Measurements from ENCODE around the gene FNDC3B. TPM values are rescaled to one million over a fixed set of nuclear protein-coding genes. Genes with fewer than 3 reads are reported as not detected.

FNDC3B gene
- polyA plus RNA-seq, 2 of the 4 experiments (the other 2 are of a cell fraction): 29.5 to 33.6 TPM

DNA sequence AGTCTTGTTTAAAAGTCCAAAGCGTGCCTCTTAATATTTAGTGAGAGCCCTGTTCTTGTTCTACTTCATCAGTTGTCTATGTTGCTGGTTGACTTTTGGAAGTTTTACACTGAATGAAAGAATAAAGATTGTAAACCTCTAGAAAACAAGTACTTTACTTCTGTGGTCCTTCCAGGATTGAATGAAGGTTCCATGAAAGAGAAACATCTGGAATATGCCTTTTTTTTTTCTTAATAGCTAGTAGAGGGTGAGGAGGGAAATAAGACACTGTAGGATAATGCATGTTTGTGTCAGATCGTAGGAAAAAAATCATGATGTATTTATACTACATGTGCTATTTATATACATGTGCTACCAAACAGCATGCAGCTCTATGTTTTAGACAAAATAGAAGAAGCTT lies 205.9 kb downstream of the FNDC3B start:
- TF ChIP-seq, protein P1, sequence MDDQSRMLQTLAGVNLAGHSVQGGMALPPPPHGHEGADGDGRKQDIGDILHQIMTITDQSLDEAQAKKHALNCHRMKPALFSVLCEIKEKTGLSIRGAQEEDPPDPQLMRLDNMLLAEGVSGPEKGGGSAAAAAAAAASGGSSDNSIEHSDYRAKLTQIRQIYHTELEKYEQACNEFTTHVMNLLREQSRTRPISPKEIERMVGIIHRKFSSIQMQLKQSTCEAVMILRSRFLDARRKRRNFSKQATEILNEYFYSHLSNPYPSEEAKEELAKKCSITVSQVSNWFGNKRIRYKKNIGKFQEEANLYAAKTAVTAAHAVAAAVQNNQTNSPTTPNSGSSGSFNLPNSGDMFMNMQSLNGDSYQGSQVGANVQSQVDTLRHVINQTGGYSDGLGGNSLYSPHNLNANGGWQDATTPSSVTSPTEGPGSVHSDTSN (IDR thresholded peaks at IDR 0.05): no peak
- TF ChIP-seq, protein P2, sequence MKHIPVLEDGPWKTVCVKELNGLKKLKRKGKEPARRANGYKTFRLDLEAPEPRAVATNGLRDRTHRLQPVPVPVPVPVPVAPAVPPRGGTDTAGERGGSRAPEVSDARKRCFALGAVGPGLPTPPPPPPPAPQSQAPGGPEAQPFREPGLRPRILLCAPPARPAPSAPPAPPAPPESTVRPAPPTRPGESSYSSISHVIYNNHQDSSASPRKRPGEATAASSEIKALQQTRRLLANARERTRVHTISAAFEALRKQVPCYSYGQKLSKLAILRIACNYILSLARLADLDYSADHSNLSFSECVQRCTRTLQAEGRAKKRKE (CRISPR knock-in tag; IDR thresholded peaks at IDR 0.05; ENCODE audit: low read depth): no peak
- TF ChIP-seq JUNB (IDR thresholded peaks at IDR 0.05) (no peak), CEBPB (IDR thresholded peaks at IDR 0.05) (no peak), SMC3 (IDR thresholded peaks at IDR 0.05) (no peak), ESRRA (IDR thresholded peaks at IDR 0.05; ENCODE audit: borderline replicate concordance, low read length) (no peak), CBX2 (IDR thresholded peaks at IDR 0.05; ENCODE audit: borderline replicate concordance, low read depth) (no peak), NFE2L2 (conservative IDR thresholded peaks at IDR 0.05; ENCODE audit: low read length) (no peak), ZC3H11A (IDR thresholded peaks at IDR 0.05) (no peak), RFX5 (IDR thresholded peaks at IDR 0.05) (no peak), ZSCAN20 (CRISPR knock-in tag; IDR thresholded peaks at IDR 0.05) (no peak), HEYL (CRISPR knock-in tag; IDR thresholded peaks at IDR 0.05) (no peak)
- TF ChIP-seq, protein P3, sequence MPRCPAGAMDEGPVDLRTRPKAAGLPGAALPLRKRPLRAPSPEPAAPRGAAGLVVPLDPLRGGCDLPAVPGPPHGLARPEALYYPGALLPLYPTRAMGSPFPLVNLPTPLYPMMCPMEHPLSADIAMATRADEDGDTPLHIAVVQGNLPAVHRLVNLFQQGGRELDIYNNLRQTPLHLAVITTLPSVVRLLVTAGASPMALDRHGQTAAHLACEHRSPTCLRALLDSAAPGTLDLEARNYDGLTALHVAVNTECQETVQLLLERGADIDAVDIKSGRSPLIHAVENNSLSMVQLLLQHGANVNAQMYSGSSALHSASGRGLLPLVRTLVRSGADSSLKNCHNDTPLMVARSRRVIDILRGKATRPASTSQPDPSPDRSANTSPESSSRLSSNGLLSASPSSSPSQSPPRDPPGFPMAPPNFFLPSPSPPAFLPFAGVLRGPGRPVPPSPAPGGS (IDR thresholded peaks at IDR 0.05): no peak

DNA sequence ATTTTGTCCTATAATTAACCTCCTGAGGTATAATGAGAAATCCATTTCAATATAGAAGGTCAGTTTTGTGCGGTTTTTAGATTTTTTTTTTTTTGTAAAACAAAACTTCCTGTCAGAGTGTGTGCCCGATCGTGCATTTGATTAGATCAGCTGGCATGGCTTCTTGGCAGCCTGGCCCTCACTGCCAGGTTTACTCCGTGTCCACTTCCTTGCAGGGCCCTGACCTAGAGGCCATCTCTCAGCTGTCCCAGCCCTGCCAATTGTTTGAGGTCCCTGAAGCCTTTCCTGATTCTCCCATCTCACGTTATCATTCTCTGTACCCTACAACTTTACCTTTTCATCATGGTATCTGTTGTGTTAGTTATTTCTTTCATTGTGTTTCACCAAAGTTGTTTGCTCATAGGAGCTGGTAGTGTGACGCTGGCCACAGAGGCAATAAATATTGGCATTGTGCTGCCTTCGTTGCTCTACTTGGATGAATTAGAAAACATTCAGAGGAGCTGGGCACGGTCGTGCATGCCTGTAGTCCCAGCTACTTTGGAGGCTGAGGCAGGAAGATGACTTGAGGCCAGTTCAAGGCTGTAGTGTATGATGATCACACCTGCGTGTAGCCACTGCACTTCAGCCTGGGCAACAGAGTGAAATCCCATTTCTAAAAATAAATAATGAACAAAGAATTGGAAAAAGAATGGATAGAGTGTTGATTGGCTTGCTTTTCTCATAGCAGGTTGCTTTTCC lies 206.9 kb downstream of the FNDC3B start:
- peaks cover 15% of the 10 kb centered on the region for H3K9me3 ChIP-seq
- CTCF ChIA-PET: interaction anchor here (1.5 kb wide), 1 partner anchor 10 kb away, joined by 7 read pairs; no protein-coding TSS in a partner anchor
- ATAC-seq (0 out of 6 replicates have a peak, but pooled peaks of 1 of the 2 experiments have one; percentile 22), FAIRE-seq (no peak), DNase-seq (ENCODE audit: low read depth in 1 of 2, low spot score in 1 of 2) (no peak)
- no peak for TF ChIP-seq RNF2 (IDR thresholded peaks at IDR 0.05; ENCODE audit: borderline replicate concordance, low read depth)
- 87% methylated on average over 10 of the region's 10 CpGs for WGBS (ENCODE audit: missing lambda C conversion rate)
- H3K4me3 ChIP-seq: no peak overlapping the region
- H3K27ac ChIP-seq: no peak overlapping the region
- no peak overlapping the region for H3K4me2 ChIP-seq
- POLR2A ChIA-PET: no interaction called here
- peaks cover 51% of the 10 kb centered on the region for H3K4me1 ChIP-seq

More for the DNA sequence above, 205.9 kb downstream of the FNDC3B start:
- 85% methylated on average over 2 of the region's 2 CpGs for WGBS (ENCODE audit: missing lambda C conversion rate)
- Histone ChIP-seq H3K9me3 (peaks cover 17% of the 10 kb centered on the region), H3K27ac (no peak overlapping the region), H3K4me1 (peaks cover 50% of the 10 kb centered on the region), H3K4me3 (no peak overlapping the region), H3K4me2 (no peak overlapping the region)
- POLR2A ChIA-PET: no interaction called here
- ATAC-seq (no peak), FAIRE-seq (no peak), DNase-seq (ENCODE audit: low read depth in 1 of 2, low spot score in 1 of 2) (no peak)
- CTCF ChIA-PET: interaction anchor here (1.4 to 1.5 kb wide), 2 partner anchors 9 to 30 kb away, joined by 4 to 7 read pairs; no protein-coding TSS in a partner anchor

DNA sequence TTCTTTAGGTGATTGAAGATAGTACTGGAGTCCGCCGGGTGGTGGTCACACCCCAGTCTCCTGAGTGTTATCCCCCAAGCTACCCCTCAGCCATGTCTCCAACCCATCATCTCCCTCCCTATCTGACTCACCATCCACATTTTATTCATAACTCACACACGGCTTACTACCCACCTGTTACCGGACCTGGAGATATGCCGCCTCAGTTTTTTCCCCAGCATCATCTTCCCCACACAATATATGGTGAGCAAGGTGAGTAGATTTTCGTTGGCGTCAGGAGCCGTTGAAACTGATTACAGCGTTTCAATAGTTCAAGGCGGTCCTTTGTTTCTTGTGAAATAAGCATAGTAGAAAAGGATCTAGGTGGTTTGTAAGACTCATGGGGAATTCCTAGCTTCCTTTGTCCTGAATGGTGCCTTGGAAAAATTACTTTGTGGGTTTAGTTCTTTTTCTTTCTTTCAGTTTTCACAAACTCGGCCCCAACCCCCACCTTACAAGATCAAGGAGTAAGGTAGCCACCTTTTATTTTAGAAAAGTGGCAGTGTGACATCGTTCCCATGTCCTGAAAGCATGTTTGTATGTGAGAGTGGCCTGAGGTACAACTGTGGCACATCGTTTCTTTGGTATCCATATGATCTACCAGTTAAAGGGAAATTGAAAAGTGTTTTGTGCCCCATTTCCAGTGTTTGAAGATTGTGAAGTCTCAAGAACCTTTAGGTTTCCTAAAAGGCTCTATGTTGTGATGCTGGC lies 208.3 kb downstream of the FNDC3B start:
- no peak for TF ChIP-seq CHD2 (IDR thresholded peaks at IDR 0.05; ENCODE audit: low read length, partially characterized antibody)
- TF ChIP-seq, protein P4, sequence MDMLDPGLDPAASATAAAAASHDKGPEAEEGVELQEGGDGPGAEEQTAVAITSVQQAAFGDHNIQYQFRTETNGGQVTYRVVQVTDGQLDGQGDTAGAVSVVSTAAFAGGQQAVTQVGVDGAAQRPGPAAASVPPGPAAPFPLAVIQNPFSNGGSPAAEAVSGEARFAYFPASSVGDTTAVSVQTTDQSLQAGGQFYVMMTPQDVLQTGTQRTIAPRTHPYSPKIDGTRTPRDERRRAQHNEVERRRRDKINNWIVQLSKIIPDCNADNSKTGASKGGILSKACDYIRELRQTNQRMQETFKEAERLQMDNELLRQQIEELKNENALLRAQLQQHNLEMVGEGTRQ (IDR thresholded peaks at IDR 0.05): no peak
- TF ChIP-seq, protein P5, sequence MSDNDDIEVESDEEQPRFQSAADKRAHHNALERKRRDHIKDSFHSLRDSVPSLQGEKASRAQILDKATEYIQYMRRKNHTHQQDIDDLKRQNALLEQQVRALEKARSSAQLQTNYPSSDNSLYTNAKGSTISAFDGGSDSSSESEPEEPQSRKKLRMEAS (IDR thresholded peaks at IDR 0.05): no peak
- TF ChIP-seq HDAC2 (IDR thresholded peaks at IDR 0.05): no peak
- TF ChIP-seq, protein P6, sequence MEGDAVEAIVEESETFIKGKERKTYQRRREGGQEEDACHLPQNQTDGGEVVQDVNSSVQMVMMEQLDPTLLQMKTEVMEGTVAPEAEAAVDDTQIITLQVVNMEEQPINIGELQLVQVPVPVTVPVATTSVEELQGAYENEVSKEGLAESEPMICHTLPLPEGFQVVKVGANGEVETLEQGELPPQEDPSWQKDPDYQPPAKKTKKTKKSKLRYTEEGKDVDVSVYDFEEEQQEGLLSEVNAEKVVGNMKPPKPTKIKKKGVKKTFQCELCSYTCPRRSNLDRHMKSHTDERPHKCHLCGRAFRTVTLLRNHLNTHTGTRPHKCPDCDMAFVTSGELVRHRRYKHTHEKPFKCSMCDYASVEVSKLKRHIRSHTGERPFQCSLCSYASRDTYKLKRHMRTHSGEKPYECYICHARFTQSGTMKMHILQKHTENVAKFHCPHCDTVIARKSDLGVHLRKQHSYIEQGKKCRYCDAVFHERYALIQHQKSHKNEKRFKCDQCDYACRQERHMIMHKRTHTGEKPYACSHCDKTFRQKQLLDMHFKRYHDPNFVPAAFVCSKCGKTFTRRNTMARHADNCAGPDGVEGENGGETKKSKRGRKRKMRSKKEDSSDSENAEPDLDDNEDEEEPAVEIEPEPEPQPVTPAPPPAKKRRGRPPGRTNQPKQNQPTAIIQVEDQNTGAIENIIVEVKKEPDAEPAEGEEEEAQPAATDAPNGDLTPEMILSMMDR (IDR thresholded peaks at IDR 0.05): no peak
- TF ChIP-seq EHF (CRISPR knock-in tag; IDR thresholded peaks at IDR 0.05): no peak
- TF ChIP-seq CHD4 (IDR thresholded peaks at IDR 0.05; ENCODE audit: borderline replicate concordance): no peak
- TF ChIP-seq RAD21 (conservative IDR thresholded peaks at IDR 0.05 in 1 of 2, IDR thresholded peaks at IDR 0.05 in 1 of 2): no peak
- TF ChIP-seq, protein P2 (CRISPR knock-in tag; IDR thresholded peaks at IDR 0.05; ENCODE audit: low read depth): no peak
- no peak for TF ChIP-seq HEYL (CRISPR knock-in tag; IDR thresholded peaks at IDR 0.05)
- TF ChIP-seq HOXA7 (CRISPR knock-in tag; IDR thresholded peaks at IDR 0.05): no peak
- no peak for TF ChIP-seq RNF2 (IDR thresholded peaks at IDR 0.05; ENCODE audit: borderline replicate concordance, low read depth)
- no peak overlapping the region for H3K4me2 ChIP-seq
- H3K4me3 ChIP-seq: no peak overlapping the region
- peak overlapping the region in 1 of 2 experiments; percentile 44; a peak in 1 of 6 replicates for H3K27ac ChIP-seq
- POLR2A ChIA-PET: no interaction called here
- H3K9me3 ChIP-seq: peaks cover 2% of the 10 kb centered on the region
- 92% methylated on average over 13 of the region's 13 CpGs for WGBS (ENCODE audit: missing lambda C conversion rate)
- no peak for FAIRE-seq
- ATAC-seq: no peak
- DNase-seq (ENCODE audit: low read depth in 1 of 2, low spot score in 1 of 2): no peak
- CTCF ChIA-PET: no interaction called here
- peaks cover 51% of the 10 kb centered on the region for H3K4me1 ChIP-seq

Measured in A549 (cell line).